Osteoblast (primary cell): ENCODE data around the gene GLDN. TPM values are rescaled to one million over a fixed set of nuclear protein-coding genes. Genes with fewer than 3 reads are reported as not detected.

Source experiments
- DNase-seq: peaks from one replicate; pipeline ENCODE4 v3.0.0; 2011; ENCODE audit warnings: low spot score, mixed read lengths; ENCODE audit not compliant: insufficient read length; ENCODE audit errors: missing footprints
- H2AFZ ChIP-seq: 2 replicates; pipeline ENCODE4 v1.6.0; 2011; ENCODE audit warnings: mild to moderate bottlenecking, low read length
- H3K27ac ChIP-seq: 2 replicates; pipeline ENCODE4 v1.5.1; 2011; ENCODE audit warnings: mild to moderate bottlenecking, low read depth, low read length, moderate library complexity
- H3K27me3 ChIP-seq: 2 replicates; pipeline ENCODE4 v1.6.0; 2012; ENCODE audit warnings: mild to moderate bottlenecking, control low read depth, inconsistent platforms, low read length, moderate library complexity; ENCODE audit not compliant: insufficient read depth
- H3K36me3 ChIP-seq: 2 replicates; pipeline ENCODE4 v1.5.1; 2011; ENCODE audit warnings: mild to moderate bottlenecking, low read length, control low read depth, moderate library complexity; ENCODE audit not compliant: insufficient read depth
- H3K4me1 ChIP-seq: 2 replicates; pipeline ENCODE4 v1.5.1; 2011; ENCODE audit warnings: mild to moderate bottlenecking, low read length, control low read depth, moderate library complexity; ENCODE audit not compliant: insufficient read depth
- H3K4me2 ChIP-seq: 2 replicates; pipeline ENCODE4 v1.6.0; 2011; ENCODE audit warnings: mild to moderate bottlenecking, low read length; ENCODE audit not compliant: insufficient read depth
- H3K4me3 ChIP-seq: fragments of 200-600 bp; sonication (generic); 3 replicates; pipeline ENCODE4 v1.5.1; 2012; ENCODE audit warnings: mild to moderate bottlenecking, low read length, inconsistent platforms; ENCODE audit not compliant: insufficient read depth
- H3K79me2 ChIP-seq: 2 replicates; pipeline ENCODE4 v1.6.0; 2012; ENCODE audit warnings: mild to moderate bottlenecking, low read length, control low read depth, inconsistent platforms; ENCODE audit not compliant: insufficient read depth
- H3K9me3 ChIP-seq: 2 replicates; pipeline ENCODE4 v1.5.1; 2011; ENCODE audit warnings: low read depth, low read length, control low read depth
- H4K20me1 ChIP-seq: 2 replicates; pipeline ENCODE4 v1.6.0; 2012; ENCODE audit warnings: mild to moderate bottlenecking, low read length, control low read depth; ENCODE audit not compliant: insufficient read depth
- CTCF ChIP-seq: IDR thresholded peaks from 2 replicates; pipeline ENCODE4 v1.5.1; 2011; ENCODE audit warnings: mild to moderate bottlenecking, low read depth, low read length, moderate library complexity; ENCODE audit errors: extremely low read depth
- total RNA-seq: library from RNA; depleted of rRNA; stranded (reverse); fragments of >200 nt; gene quantifications from 2 replicates; pipeline ENCODE4 v1.2.3, GENCODE V29; 2012

The GLDN gene
- total RNA-seq, 1 donor = 1.1 TPM

GRCh38 chr15:51401872-51402517 is 60.5 kb downstream of the GLDN start:
- no peak overlapping the region for H3K27ac ChIP-seq
- peaks cover 25% of the 10 kb centered on the region for H3K27me3 ChIP-seq
- TF ChIP-seq CTCF = peak; percentile 88
- no peak overlapping the region for H3K4me3 ChIP-seq
- DNase-seq = peak; percentile 93
- peak overlapping the region; percentile 29 for H3K4me2 ChIP-seq
- H2AFZ ChIP-seq = no peak overlapping the region
- no peaks in the 10 kb centered on the region for H3K9me3 ChIP-seq
- H3K36me3 ChIP-seq = no peaks in the 10 kb centered on the region
- no peaks in the 10 kb centered on the region for H3K79me2 ChIP-seq
- no peaks in the 10 kb centered on the region for H4K20me1 ChIP-seq
- no peaks in the 10 kb centered on the region for H3K4me1 ChIP-seq

- Histone ChIP-seq H2AFZ (no peak overlapping the region), H3K79me2 (no peaks in the 10 kb centered on the region), H3K4me2 (no peak overlapping the region), H3K27ac (no peak overlapping the region), H3K27me3 (peaks cover 18% of the 10 kb centered on the region), H4K20me1 (no peaks in the 10 kb centered on the region), H3K4me3 (no peak overlapping the region), H3K4me1 (no peaks in the 10 kb centered on the region), H3K36me3 (no peaks in the 10 kb centered on the region), H3K9me3 (no peaks in the 10 kb centered on the region)
- peak; percentile 77 for TF ChIP-seq CTCF
- DNase-seq = peak; percentile 86
Observed at GRCh38 chr15:51403072-51403878, 61.8 kb downstream of the GLDN start.

DNA sequence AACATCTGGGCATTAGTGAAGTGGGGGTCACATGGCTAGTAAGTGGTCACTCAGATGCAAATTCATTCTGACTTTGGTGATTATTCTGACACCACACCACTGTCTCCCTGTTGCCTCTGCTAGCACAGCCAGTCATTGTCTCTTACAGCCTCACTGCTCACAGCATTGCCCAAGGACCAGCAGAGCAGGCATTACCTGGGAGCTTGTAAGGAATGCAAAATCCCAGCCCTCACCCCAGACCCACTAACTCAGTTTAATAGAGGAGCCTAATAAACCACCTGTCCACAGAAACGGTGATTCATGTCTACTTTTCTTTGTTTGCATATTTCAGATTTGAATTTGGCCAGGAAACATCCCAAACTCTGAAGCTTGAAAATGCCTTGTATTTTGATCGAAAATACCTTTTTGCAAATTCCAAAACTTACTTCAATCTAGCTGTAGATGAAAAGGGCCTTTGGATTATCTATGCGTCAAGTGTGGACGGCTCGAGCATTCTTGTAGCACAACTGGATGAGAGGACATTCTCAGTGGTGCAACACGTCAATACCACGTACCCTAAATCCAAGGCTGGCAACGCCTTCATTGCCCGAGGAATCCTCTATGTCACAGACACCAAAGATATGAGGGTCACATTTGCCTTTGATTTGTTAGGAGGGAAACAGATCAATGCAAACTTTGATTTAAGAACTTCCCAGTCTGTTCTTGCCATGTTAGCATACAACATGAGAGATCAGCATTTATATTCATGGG is 62.7 kb downstream of the GLDN start:
- peaks cover 10% of the 10 kb centered on the region for H3K27me3 ChIP-seq
- no peak for DNase-seq
- H3K4me1 ChIP-seq = no peaks in the 10 kb centered on the region
- no peak overlapping the region for H3K4me3 ChIP-seq
- no peaks in the 10 kb centered on the region for H3K36me3 ChIP-seq
- no peak overlapping the region for H3K4me2 ChIP-seq
- no peaks in the 10 kb centered on the region for H3K9me3 ChIP-seq
- H2AFZ ChIP-seq = no peak overlapping the region
- no peaks in the 10 kb centered on the region for H3K79me2 ChIP-seq
- H3K27ac ChIP-seq = no peak overlapping the region
- no peak for TF ChIP-seq CTCF
- H4K20me1 ChIP-seq = no peaks in the 10 kb centered on the region
